ENCODE data around the gene NUP214.
"Not testable (repeated sequence)": the region's sequence is repeated elsewhere in the genome, so short reads cannot be mapped to it uniquely, and the experiment has no call there.

Gene NUP214

DNA sequence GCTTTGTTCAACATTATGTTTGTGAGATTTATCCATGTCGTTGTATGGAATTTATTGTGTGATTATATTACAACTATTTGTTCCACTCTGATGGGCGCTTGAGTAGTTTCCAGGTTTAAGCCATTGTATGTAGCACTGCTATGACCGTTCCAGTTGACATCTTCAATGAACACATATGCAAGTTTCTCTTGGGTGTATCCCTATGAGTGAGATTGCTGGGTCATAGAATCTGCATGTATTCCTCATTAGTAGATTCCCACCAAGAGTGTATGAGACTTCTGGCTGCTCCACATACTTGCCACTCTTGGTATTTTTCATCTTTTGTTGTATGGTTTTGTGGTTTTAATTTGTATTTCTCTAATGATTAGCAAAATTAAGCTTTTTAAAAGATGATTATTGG, 22.9 kb downstream of the NUP214 start:
- no peak for TF ChIP-seq ZNF274 (IDR thresholded peaks at IDR 0.05; ENCODE audit: low read depth, low read length)
- H3K4me3 ChIP-seq (ENCODE audit: low read length) = no peak overlapping the region

DNA sequence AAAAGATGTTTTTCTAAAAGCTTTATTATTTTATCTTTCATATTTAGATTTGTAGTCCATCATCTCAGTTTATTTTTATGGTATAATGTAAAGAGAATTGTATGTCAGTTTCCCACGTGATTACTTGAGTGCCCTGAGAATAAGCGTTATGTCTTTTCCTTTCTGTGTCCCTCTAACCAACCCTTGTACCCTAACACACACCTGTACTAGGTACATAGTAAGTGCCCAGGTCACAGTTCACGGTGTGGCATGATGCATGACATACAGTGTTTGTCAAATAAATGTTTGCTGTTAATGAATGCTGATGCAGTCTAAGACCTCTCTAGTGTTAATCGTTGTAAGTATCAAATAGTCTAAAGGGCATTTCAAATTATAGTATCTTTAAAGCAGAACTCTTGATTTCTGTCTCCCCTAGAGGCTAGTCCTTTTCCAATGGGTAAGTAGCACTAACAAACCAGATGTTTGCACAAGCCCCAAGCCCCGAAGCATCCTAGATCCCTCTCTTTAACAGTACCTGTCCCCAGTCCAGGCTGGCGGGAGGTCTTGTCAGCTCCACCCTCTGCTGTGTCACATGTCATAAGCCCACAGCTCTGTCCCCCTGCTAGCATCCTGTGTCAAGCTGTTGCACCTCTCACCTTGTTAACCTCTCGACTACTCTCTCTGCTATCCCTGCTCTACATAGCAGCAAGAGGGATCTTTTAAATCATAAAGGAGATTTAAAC, 23.7 kb downstream of the NUP214 start:
- no peak overlapping the region for H3K4me3 ChIP-seq (ENCODE audit: low read length)
- TF ChIP-seq ZNF274 (IDR thresholded peaks at IDR 0.05; ENCODE audit: low read depth, low read length) = no peak

DNA sequence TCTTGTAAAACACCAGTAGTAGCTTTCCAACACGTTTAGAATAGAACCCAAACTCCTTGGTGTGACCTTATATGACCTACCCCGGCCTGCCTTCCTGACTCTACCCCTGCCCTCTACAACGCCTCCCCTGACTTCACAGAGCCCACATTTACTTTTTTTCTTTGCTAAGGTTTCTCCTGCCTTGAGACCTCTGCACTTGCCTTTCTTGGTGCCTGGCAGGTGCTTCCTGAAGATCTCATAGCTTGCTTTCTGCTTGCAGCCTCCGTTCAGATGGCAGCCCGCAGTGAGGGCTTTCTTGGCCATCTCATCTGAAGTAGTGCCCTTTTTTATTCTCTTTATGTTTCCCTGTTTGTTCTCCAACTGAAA, 24.3 kb downstream of the NUP214 start:
- H3K4me3 ChIP-seq (ENCODE audit: low read length) = no peak overlapping the region
- no peak for TF ChIP-seq ZNF274 (IDR thresholded peaks at IDR 0.05; ENCODE audit: low read depth, low read length)

DNA sequence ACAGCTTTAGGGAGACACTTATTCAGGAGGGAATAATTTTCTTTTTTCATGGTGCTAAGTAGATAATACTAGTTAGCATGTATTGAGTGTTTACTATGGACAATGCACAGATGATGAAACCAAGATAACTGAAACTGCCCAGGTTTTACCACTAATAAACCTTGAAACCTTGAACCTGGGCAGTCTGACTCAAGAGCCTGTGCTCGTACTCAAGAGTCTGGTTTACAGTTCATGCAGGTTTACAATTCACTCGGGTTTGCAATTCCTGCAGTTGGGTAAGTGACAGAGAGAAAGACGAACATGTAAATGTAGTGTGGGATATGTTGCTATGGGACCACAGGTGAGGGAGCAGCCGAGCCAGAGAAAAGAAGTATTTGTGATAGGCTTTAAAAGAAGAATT, 28.2 kb downstream of the NUP214 start:
- no peak overlapping the region for H3K4me3 ChIP-seq (ENCODE audit: low read length)
- no peak for TF ChIP-seq ZNF274 (IDR thresholded peaks at IDR 0.05; ENCODE audit: low read depth, low read length)

DNA sequence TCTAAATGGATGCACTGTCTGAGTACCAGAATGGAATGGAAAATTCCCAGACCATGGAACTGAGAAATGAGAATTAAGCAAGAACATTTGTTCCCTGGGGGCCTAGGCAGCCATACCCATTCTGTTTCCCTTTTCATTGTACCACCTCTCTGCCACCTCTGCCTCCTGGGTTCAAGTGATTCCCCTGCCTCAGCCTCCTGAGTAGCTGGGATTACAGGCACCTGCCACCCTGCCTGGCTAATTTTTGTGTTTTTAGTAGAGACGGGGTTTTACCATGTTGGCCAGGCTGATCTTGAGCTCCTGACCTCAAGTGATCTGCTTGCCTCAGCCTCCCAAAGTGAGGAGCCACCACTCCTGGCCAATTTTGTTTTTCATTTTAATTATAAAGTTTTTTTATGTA, 33.3 kb downstream of the NUP214 start:
- not testable (repeated sequence) for H3K4me3 ChIP-seq (ENCODE audit: low read length)

DNA sequence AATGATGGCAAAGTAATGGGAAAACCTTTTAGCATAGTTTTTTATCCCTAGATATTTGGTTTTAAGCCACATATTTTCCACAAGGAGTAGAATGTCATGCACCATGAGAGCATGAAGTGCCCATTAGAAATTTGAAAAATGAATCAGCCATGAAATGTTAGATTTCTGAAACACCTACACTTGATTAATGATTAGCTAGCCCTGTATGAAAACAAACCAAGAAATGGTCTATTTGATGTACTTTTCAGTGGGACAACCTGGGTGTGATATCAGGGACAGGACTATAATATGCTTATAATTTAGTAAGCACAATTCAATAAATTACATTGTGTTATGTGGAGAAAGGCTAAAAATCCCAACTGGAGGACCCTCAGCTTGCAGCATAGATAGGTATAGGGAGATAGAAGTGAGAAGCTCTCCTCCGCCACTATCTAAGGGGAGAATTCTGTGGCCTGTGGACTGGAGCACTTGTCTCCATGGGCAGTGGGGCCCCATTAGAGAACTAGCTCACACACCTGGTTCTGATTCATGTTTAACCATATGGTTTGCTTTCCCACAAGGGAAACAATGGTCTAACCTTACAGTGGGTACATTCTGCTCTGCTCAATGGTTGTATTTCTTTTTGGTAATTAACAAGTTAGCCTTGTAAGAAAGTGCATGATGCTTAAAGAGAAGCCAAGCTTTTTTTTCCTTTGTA, 35.2 kb downstream of the NUP214 start:
- no peak overlapping the region for H3K4me3 ChIP-seq (ENCODE audit: low read length)
- no peak for TF ChIP-seq ZNF274 (IDR thresholded peaks at IDR 0.05; ENCODE audit: low read depth, low read length)

DNA sequence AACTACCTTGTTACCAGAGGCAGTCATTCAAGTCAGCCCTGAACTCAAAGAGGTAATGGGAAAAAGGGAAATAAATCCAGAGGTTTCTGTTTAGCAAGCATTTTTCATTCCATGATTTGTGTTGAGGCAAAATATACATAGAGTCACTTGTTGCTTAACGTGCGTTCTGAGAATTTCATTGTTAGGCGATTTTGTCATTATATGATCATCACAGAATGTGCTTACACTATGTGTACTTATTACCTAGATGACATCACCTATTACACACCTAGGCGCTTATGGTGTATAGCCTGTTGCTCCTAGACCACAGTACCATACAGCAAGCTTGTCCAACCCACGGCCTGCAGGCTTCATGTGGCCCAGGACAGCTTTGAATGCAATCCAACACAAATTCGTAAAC, 36.2 kb downstream of the NUP214 start:
- TF ChIP-seq ZNF274 (IDR thresholded peaks at IDR 0.05; ENCODE audit: low read depth, low read length) = no peak

DNA sequence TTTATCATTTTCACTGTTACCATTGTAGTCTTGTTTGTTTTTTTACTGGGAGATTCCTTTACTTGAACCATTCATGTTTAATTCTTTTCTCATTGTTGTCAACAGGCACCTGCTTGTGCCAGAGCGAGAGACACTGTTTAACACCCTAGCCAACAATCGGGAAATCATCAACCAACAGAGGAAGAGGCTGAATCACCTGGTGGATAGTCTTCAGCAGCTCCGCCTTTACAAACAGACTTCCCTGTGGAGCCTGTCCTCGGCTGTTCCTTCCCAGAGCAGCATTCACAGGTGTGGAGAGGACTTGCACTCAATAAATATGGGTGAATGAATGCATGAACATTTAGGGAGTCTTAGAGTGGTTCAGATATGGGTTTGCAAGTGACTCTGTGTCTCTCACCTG, 37.5 kb downstream of the NUP214 start:
- TF ChIP-seq ZNF274 (IDR thresholded peaks at IDR 0.05; ENCODE audit: low read depth, low read length) = no peak
- no peak overlapping the region for H3K4me3 ChIP-seq (ENCODE audit: low read length)

More for the DNA sequence above, 36.2 kb downstream of the NUP214 start:
- H3K4me3 ChIP-seq (ENCODE audit: low read length) = no peak overlapping the region

DNA sequence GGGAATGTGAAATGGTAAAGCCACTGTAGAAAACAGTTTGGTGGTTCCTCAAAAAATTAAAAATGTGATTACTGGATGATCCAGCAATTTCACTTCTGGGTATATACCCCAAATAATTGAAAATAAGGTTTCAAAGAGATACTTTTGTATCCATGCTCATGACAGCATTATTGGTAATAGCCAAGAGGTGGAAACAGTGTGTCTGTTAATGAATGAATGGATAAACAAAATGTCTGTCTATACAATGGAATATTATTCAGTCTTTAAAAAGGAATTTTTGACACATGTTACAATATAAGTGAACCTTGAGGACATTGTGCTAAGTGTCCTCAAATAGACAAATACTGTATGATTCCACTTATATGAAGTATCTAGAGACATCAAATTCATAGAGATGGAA, 40.1 kb downstream of the NUP214 start:
- TF ChIP-seq ZNF274 (IDR thresholded peaks at IDR 0.05; ENCODE audit: low read depth, low read length) = no peak

DNA sequence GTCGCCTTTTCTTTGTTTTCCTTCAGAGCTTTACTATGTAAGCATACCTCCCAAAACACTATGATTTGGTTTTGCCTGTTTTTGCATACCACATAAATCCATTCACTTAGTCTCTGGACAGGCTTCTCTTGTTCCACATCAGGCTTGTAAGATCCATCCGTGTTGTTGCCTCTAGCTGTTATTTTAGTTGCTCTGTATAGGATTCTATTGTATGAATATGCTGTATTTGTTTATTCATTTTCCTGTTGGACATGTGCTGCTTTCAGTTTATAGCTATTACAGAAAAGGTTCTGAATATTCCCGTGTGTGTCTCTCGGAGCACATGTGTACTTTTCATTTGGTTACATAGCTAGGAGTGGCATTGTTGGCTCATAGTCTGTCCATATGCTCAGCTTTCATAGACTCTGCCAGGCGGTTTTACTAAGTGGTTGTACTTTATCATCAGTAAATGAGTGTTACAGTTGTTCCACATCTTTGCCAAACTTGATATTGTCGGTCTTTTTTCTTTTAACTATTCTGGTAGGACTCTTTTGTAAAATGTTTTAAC, 41.8 kb downstream of the NUP214 start:
- H3K4me3 ChIP-seq (ENCODE audit: low read length) = no peak overlapping the region
- no peak for TF ChIP-seq ZNF274 (IDR thresholded peaks at IDR 0.05; ENCODE audit: low read depth, low read length)

More for the DNA sequence above, 40.1 kb downstream of the NUP214 start:
- no peak overlapping the region for H3K4me3 ChIP-seq (ENCODE audit: low read length)

DNA sequence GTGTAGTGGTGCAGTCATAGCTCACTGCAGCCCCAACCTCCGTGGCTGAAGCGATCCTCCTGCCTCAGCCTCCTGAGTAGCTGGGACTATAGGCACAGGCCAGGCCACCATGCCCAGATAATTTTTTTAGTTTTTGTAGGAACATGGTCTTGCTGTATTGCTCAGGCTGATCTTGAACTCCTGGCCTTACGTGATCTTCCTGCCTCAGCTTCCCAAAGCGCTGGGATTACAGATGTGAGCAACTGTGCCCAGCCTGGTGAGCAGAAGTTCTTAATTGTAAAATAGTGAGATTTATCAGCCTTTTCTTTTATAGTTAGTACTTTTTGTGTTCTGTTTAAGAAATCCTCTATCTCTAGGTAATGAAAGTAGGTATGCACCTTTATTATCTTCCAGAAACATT, 42.5 kb downstream of the NUP214 start:
- no peak overlapping the region for H3K4me3 ChIP-seq (ENCODE audit: low read length)
- no peak for TF ChIP-seq ZNF274 (IDR thresholded peaks at IDR 0.05; ENCODE audit: low read depth, low read length)

DNA sequence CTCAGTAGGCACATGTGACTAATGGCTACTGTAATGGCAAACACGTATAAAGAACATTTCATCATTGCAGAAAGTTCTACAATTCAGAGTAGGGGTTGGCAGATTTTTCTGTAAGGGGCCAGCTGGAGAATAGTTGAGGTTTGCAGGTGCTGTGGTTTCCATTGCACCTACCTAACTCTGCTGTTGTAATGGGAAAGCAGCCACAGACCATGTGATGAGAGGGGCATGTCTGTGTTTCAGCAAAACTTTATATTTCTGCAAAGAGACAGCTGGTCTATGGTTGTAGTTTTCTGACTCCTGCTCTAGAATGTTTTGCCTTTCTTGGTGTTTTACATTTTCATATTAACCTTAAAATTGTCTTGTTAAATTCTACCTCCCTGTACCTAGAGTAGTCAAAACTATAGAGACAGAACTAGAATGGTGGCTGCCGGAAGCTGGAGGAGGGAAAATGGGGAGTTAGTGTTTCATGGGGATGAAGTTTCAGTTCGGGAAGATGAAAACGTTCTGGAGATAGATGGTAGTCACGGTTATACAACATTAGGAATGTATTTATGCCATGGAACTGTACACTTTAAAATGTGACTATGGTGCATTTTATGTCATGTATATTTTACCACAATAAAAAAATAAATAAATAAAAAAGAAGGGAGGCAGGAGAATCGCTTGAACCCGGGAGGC, 44.3 kb downstream of the NUP214 start:
- H3K4me3 ChIP-seq (ENCODE audit: low read length) = no peak overlapping the region
- TF ChIP-seq ZNF274 (IDR thresholded peaks at IDR 0.05; ENCODE audit: low read depth, low read length) = no peak

DNA sequence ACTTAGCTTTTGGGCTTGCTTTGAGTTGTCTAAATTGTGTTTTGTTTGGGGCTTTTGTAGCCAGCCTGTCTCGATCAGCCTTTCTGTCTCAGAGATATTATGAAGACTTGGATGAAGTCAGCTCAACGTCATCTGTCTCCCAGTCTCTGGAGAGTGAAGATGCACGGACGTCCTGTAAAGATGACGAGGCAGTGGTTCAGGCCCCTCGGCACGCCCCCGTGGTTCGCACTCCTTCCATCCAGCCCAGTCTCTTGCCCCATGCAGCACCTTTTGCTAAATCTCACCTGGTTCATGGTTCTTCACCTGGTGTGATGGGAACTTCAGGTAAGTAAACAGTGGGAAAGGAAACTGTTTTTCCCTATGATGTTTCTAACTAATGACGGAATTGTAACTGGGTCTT, 48.6 kb downstream of the NUP214 start:
- TF ChIP-seq ZNF274 (IDR thresholded peaks at IDR 0.05; ENCODE audit: low read depth, low read length) = no peak
- no peak overlapping the region for H3K4me3 ChIP-seq (ENCODE audit: low read length)

DNA sequence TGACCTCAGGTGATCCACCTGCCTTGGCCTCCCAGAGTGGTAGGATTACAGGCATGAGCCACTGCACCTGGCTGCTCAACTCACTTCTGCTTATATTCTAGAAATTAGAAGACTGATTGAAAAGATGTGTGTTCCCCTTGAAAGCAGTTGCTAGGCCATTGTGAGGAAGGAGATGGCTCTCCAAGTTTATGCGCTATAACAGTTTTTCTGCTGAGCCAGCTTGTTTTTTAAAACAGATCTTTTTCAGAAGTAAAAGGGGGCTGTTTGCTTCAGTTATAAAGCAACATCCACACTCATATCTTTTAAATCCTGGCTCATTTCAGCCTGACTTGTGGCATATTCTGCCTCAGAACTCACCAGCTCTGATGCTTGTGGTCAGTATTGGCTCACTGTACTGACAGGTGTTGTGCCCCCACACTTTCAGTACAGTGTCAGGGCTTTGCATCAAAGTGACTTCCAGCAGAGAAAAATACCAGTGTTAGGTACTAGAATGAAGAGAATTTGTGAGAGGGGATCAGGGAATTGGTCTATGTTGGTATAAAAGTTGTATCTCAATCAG, 49.4 kb downstream of the NUP214 start:
- TF ChIP-seq ZNF274 (IDR thresholded peaks at IDR 0.05; ENCODE audit: low read depth, low read length) = no peak
- H3K4me3 ChIP-seq (ENCODE audit: low read length) = no peak overlapping the region

DNA sequence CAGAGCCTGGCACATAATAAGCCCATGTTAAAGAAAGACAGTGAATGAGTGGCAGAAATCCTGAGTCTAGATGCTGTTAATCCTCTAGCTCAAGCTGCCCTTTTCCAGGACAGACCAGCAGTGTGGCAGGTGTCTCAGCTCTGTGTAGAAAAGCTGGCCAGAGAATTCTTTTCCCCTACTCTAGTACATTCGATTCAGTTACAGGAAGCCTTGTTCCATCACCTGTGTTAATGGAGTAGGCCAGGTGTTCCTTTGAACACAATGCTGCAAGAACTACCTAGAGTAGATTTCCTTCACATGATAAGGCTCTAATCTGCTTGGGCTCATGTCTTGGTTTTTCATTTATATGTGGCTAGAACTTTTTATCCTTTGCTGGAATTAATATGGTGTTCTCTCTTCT, 52.5 kb downstream of the NUP214 start:
- no peak overlapping the region for H3K4me3 ChIP-seq (ENCODE audit: low read length)
- TF ChIP-seq ZNF274 (IDR thresholded peaks at IDR 0.05; ENCODE audit: low read depth, low read length) = no peak

Measured in GM08714 (cell line).